ENCODE data around the gene GRK2. TPM values are rescaled to one million over a fixed set of nuclear protein-coding genes. Genes with fewer than 3 reads are reported as not detected.

GRK2 gene
- total RNA-seq, 2 donors from 2014 or later, result 394 to 432 TPM

DNA sequence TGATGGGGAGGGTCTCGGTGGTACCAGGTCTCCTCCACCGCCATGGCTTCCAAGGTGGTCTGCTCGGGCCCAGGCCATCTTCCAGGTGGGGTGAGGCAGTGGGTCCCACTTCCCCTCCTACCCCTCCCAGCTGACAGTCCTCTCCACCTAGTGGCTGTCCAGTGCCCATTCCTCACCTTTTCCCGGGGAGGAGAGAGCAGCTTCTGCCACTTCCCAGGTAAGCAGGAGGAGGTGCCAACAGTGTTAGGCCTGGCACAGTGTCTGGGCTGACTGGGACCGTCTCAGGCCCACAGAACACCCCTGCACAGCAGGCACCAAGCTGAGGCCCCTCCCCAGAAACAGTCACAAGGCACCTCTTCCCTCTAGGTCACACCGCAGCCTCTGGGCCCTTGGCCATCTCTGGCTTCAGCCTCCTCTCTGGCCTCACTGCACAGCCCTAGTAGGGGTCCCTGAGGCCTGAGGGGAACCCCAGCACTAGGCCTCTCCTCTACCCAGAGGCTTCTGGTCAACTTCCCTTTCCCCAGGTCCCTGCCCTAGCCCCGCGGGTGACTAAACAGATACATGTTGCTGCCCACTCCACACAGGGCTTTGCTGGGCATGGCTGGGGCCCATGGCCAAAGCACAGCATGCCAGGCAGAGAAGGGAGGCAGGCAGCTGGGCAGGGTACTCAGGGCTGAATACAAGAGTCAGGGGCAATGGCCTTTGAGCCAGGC lies 20.5 kb downstream of the GRK2 start:
- H3K4me1 Mint-ChIP-seq (ENCODE audit: low read depth in 2 of 2), result peaks cover 22 to 34% of the 10 kb centered on the region in 2 donors
- H3K36me3 Mint-ChIP-seq, result no peaks in the 10 kb centered on the region
- DNase-seq (ENCODE audit: low spot score) (no peak), ATAC-seq (no peak)
- peak overlapping the region; percentile 98 to 100 for H3K27ac Mint-ChIP-seq
- no peaks in the 10 kb centered on the region for H3K27me3 Mint-ChIP-seq
- H3K4me3 Mint-ChIP-seq, result peak overlapping the region; percentile 91
- H3K9me3 Mint-ChIP-seq, result no peaks in the 10 kb centered on the region

DNA sequence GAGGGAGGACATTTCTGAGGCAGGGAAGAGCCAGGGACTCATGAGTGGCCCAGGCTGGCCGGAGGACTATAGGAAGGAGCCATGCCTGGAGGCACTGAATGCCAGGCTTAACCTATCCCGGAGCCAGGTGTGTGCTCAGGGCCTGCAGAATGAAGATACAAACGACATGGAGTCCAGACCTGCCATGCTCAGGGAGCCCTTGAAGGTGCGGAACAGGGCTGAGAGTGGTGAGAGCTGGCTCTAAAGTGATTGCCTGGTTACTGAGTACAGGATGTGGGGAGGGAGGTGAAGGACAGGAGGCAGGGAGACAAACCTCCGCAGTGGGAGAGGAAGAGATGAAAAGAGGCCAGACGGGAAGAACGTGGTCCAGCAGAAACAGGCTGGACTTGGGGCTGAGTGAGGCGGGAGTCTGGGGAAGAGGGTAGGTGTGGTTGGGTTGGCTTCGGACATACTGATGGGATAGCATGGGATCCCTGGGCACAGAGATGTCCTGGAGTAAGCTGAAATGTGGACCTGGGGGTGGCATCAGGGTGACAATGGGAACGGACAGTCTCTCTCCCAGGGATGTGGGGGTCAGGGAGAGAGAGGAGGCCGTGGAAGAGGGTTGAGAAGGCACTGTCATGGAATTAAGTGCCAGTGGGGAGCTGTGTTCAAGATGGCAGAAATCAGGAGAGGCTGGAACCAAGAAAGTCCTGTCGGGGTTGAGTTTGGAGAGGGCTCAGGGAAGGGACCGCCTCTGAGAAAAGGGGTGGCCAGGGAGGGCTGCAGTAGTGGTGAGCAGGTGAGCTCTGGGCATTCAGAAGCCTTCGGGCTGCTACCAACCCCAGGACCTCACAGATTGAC lies 21.3 kb downstream of the GRK2 start:
- peak overlapping the region; percentile 98 to 100 for H3K27ac Mint-ChIP-seq
- peak in 1 of 2 donors; percentile 35 for ATAC-seq
- DNase-seq (ENCODE audit: low spot score), result peak; percentile 74
- peaks cover 26 to 32% of the 10 kb centered on the region in 2 donors for H3K4me1 Mint-ChIP-seq (ENCODE audit: low read depth in 2 of 2)
- H3K36me3 Mint-ChIP-seq, result peaks cover 2% of the 10 kb centered on the region
- peak overlapping the region; percentile 91 for H3K4me3 Mint-ChIP-seq
- H3K27me3 Mint-ChIP-seq, result no peaks in the 10 kb centered on the region
- no peaks in the 10 kb centered on the region for H3K9me3 Mint-ChIP-seq

DNA sequence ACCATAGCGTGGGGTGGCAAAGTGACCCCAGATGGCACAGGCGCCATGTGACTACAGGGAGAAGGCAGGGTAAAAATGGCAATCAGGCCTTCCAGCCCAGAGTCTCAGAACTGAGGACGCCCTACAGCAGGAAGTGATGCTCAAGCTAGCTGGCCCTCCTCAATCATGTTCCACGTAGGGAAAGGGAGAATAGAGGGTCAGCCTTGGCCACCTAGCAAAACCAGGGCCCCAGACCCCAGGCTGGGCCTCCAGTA lies 21.9 kb downstream of the GRK2 start:
- Mint-ChIP-seq H3K27ac (peak overlapping the region; percentile 98 to 100), H3K4me3 (peak overlapping the region; percentile 91), H3K4me1 (ENCODE audit: low read depth in 2 of 2) (peaks cover 32 to 38% of the 10 kb centered on the region in 2 donors), H3K9me3 (no peaks in the 10 kb centered on the region), H3K36me3 (peaks cover 8% of the 10 kb centered on the region), H3K27me3 (no peaks in the 10 kb centered on the region)
- DNase-seq (ENCODE audit: low spot score) (no peak), ATAC-seq (peak in 1 of 2 donors; percentile 2)

- Mint-ChIP-seq H3K36me3 (peaks cover 8% of the 10 kb centered on the region), H3K4me1 (ENCODE audit: low read depth in 2 of 2) (peaks cover 33 to 40% of the 10 kb centered on the region in 2 donors)
- ATAC-seq, result peak; percentile 81 to 89
Observed at GRCh38 chr11:67288452-67289225, 22.4 kb downstream of the GRK2 start.

DNA sequence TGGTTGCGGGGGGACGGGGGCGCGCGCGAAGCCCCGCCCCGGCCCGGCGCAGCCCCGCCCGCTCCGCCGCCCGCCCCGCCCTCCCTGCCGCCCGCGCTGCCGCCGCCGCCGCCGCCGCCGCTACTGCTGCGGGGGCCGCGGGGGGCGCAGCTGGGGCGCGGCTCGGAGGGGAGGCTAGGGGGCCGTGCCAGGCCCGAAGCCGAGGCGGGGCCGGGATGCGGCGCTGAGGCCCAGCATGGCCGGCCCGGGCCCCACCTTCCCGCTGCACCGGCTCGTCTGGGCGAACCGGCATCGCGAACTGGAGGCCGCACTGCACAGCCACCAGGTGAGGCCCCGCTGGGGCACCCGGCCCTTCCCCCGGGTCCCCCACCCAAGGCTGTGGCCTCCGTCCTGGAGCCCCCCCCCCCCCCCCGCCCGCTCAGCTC lies 23.0 kb downstream of the GRK2 start, which contains the start of gene ANKRD13D:
TSS of gene ANKRD13D (plus strand) at position 78 of the 425 bp plus-strand sequence. CDS start at position 236, 158 bp downstream.
- Mint-ChIP-seq H3K27ac (peak within 1 kb of the TSS; percentile 98 to 100), H3K27me3 (no peaks in the 10 kb centered on the region), H3K36me3 (peaks cover 8% of the 10 kb centered on the region), H3K9me3 (no peaks in the 10 kb centered on the region), H3K4me3 (peak within 1 kb of the TSS; percentile 91), H3K4me1 (ENCODE audit: low read depth in 2 of 2) (peaks cover 37 to 40% of the 10 kb centered on the region in 2 donors)
- DNase-seq (ENCODE audit: low spot score) (no peak), ATAC-seq (no peak)

More at GRCh38 chr11:67288452-67289225, 22.4 kb downstream of the GRK2 start:
- H3K27ac Mint-ChIP-seq, result peak overlapping the region; percentile 98 to 100
- peak overlapping the region; percentile 91 for H3K4me3 Mint-ChIP-seq
- peak; percentile 97 for DNase-seq (ENCODE audit: low spot score)
- no peaks in the 10 kb centered on the region for H3K27me3 Mint-ChIP-seq
- no peaks in the 10 kb centered on the region for H3K9me3 Mint-ChIP-seq

DNA sequence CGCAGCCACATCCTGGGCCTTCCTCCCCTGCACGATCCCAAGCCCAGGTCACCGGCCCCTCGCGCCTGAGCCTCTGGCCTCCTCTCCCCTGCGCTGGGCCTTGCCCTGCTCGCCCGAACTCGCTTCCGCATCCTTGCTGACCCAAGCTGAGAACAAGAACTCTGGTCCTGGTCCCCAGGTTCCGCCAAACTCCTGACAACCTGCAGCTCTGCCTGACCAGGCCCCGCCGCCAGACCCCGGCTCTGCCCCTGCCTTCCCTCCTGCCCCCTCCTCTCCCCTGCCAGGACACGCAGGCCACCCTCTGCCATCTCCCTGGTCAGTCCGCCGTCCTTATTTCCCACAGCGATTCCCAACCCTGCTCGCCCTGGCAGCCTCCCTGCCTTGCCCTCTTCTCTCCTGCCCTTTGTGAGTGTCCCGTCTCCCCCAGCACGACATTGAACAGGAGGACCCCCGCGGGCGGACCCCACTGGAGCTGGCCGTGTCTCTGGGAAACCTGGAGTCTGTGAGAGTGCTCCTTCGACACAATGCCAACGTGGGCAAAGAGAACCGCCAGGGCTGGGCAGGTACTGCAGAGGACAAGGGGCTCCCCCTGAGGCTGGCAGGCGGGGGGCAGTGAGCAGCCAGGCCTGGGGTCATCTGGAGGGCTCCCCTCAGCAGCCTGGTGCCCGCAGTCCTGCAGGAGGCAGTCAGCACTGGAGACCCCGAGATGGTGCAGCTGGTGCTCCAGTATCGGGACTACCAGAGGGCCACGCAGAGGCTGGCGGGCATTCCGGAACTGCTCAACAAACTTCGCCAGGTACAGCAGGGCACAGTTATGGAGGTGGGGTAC lies 23.6 kb downstream of the GRK2 start:
- no peaks in the 10 kb centered on the region for H3K9me3 Mint-ChIP-seq

GRCh38 chr11:67290801-67291200 lies 24.5 kb downstream of the GRK2 start:
- ATAC-seq (no peak), DNase-seq (ENCODE audit: low spot score) (peak; percentile 53)
- H3K4me1 Mint-ChIP-seq (ENCODE audit: low read depth in 2 of 2), result peaks cover 37 to 40% of the 10 kb centered on the region in 2 donors
- no peaks in the 10 kb centered on the region for H3K27me3 Mint-ChIP-seq
- H3K9me3 Mint-ChIP-seq, result no peaks in the 10 kb centered on the region
- peak overlapping the region; percentile 91 for H3K4me3 Mint-ChIP-seq
- peak overlapping the region in 1 of 2 donors; percentile 83 for H3K27ac Mint-ChIP-seq
- peaks cover 10% of the 10 kb centered on the region for H3K36me3 Mint-ChIP-seq

More for the DNA sequence above, 23.6 kb downstream of the GRK2 start:
- Mint-ChIP-seq H3K27me3 (no peaks in the 10 kb centered on the region), H3K27ac (peak overlapping the region; percentile 83 to 93), H3K36me3 (peaks cover 8% of the 10 kb centered on the region), H3K4me3 (peak overlapping the region; percentile 91), H3K4me1 (ENCODE audit: low read depth in 2 of 2) (peaks cover 37 to 40% of the 10 kb centered on the region in 2 donors)
- DNase-seq (ENCODE audit: low spot score) (peak; percentile 60), ATAC-seq (peak in 1 of 2 donors; percentile 3)

GRCh38 chr11:67291481-67292381 lies 25.5 kb downstream of the GRK2 start:
- DNase-seq (ENCODE audit: low spot score) (peak; percentile 48), ATAC-seq (no peak)
- H3K4me3 Mint-ChIP-seq, result no peak overlapping the region
- no peaks in the 10 kb centered on the region for H3K27me3 Mint-ChIP-seq
- H3K9me3 Mint-ChIP-seq, result peaks cover 6% of the 10 kb centered on the region
- peaks cover 19% of the 10 kb centered on the region for H3K36me3 Mint-ChIP-seq
- H3K4me1 Mint-ChIP-seq (ENCODE audit: low read depth in 2 of 2), result peaks cover 36 to 42% of the 10 kb centered on the region in 2 donors
- H3K27ac Mint-ChIP-seq, result peak overlapping the region; percentile 69 to 74

DNA sequence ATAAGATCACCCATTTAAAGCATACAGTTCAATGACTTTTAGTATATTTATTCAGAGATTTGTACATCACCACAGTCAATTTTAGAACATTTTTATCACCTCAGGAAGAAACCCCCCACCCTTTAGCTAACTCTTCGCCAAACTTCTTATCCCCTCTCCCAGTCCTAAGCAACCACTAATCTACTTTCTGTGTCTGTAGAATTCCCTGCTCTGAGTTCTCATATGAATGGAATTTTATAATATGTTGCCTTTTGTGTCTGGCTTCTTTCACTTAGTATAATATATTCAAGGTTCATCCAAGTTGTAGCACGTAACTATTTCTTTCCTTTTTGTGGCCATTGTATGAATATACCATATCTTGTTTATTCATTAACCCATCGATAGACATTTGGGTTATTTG lies 26.4 kb downstream of the GRK2 start:
- Mint-ChIP-seq H3K9me3 (peaks cover 6% of the 10 kb centered on the region), H3K36me3 (peaks cover 25% of the 10 kb centered on the region), H3K4me3 (peak overlapping the region; percentile 64), H3K27me3 (no peaks in the 10 kb centered on the region), H3K27ac (peak overlapping the region; percentile 69 to 74), H3K4me1 (ENCODE audit: low read depth in 2 of 2) (peaks cover 27 to 37% of the 10 kb centered on the region in 2 donors)
- DNase-seq (ENCODE audit: low spot score) (no peak), ATAC-seq (no peak)

- peaks cover 23 to 33% of the 10 kb centered on the region in 2 donors for H3K4me1 Mint-ChIP-seq (ENCODE audit: low read depth in 2 of 2)
- peak overlapping the region; percentile 64 for H3K4me3 Mint-ChIP-seq
- DNase-seq (ENCODE audit: low spot score) (peak; percentile 58), ATAC-seq (no peak)
- peak overlapping the region; percentile 69 to 74 for H3K27ac Mint-ChIP-seq
- peaks cover 25% of the 10 kb centered on the region for H3K36me3 Mint-ChIP-seq
- H3K9me3 Mint-ChIP-seq, result peaks cover 6% of the 10 kb centered on the region
- no peaks in the 10 kb centered on the region for H3K27me3 Mint-ChIP-seq
Observed at GRCh38 chr11:67293090-67293489, 26.8 kb downstream of the GRK2 start.

DNA sequence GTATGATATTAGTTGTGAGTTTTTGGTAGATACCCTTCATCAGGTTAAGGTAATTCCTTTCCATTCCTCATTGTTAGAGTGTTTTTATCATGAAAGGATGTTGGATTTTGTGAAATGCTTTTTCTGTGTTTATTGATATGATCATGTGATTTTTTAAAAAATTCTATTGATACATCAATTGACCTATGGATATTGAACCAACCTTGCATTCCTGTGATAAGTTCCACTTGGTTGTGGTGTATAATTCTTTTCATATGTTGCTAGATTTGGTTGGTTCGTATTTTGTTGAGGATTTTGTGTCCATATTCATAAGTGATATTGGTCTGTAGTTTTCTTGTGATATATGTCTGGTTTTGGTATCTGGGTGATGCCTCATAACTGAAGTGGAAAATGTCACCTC lies 29.6 kb downstream of the GRK2 start:
- H3K4me1 Mint-ChIP-seq (ENCODE audit: low read depth in 2 of 2), result peaks cover 21 to 29% of the 10 kb centered on the region in 2 donors
- H3K4me3 Mint-ChIP-seq, result no peak overlapping the region
- H3K27me3 Mint-ChIP-seq, result no peaks in the 10 kb centered on the region
- peak overlapping the region in 1 of 2 donors; percentile 26 for H3K27ac Mint-ChIP-seq
- DNase-seq (ENCODE audit: low spot score) (no peak), ATAC-seq (no peak)
- H3K36me3 Mint-ChIP-seq, result peaks cover 31% of the 10 kb centered on the region
- H3K9me3 Mint-ChIP-seq, result peaks cover 6% of the 10 kb centered on the region

DNA sequence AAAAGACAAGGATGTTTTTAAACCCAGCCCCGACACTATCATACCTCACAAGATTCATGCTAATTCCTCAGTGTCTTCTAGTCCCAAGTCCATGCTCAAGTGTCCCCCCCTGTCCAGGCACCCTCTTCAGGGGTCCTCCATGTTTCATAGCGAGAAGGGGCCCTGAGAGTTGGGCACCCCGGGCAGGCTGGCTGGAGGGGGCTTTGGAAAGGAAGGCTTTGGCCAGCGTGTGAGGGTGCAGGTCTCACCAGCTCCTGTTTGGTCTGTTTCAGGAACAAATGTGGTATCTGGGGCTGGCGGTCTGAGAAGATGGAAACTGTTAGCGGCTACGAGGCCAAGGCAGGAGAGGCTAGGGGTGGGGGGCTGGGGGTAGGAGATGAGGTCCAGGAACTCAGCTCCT lies 32.5 kb downstream of the GRK2 start:
- no peak for ATAC-seq
- H3K36me3 Mint-ChIP-seq, result peaks cover 23% of the 10 kb centered on the region
- no peaks in the 10 kb centered on the region for H3K27me3 Mint-ChIP-seq
- peaks cover 9 to 21% of the 10 kb centered on the region in 2 donors for H3K4me1 Mint-ChIP-seq (ENCODE audit: low read depth in 2 of 2)
- no peak overlapping the region for H3K4me3 Mint-ChIP-seq
- DNase-seq (ENCODE audit: low spot score), result peak; percentile 57
- peaks cover 6% of the 10 kb centered on the region for H3K9me3 Mint-ChIP-seq
- peak overlapping the region in 1 of 2 donors; percentile 4 for H3K27ac Mint-ChIP-seq
